HG02588 (cell line): ENCODE measurements around the gene BAG2.

ENCODE experiments used
- ATAC-seq: cut with Tn5 transposase; IDR thresholded peaks from one replicate; pipeline ENCODE4 v1.9.1; 2021; ENCODE audit warnings: mild to moderate bottlenecking, moderate library complexity; ENCODE audit not compliant: unreplicated experiment

Gene BAG2

GRCh38 chr6:57221191-57221935, 49.2 kb downstream of the BAG2 start:
- ATAC-seq = peak; percentile 55

- peak; percentile 82 for ATAC-seq
These were observed 50.0 kb downstream of the BAG2 start, which contains the start of gene RAB23 for GRCh38 chr6:57221936-57222742. Gene RAB23, minus strand, starts transcription at chr6:57222307. Its CDS starts 11,927 bp downstream, at chr6:57210380.

GRCh38 chr6:57222743-57223077, 50.6 kb downstream of the BAG2 start:
- no peak for ATAC-seq

- ATAC-seq = no peak
These were observed 52.8 kb downstream of the BAG2 start for GRCh38 chr6:57224769-57225515.

- no peak for ATAC-seq
These were observed 54.1 kb downstream of the BAG2 start for GRCh38 chr6:57226221-57226620.
